ENCODE measurements around the gene ARMC9.

The ARMC9 gene

GRCh38 chr2:231421051-231421580 is 222.7 kb downstream of the ARMC9 start (continued):
- TF ChIP-seq TSHZ1 (tag by site-specific recombination; IDR thresholded peaks at IDR 0.05; ENCODE audit: borderline replicate concordance) (no peak), OSR2 (tag by site-specific recombination; IDR thresholded peaks at IDR 0.05) (no peak), CTCF (tag by site-specific recombination; IDR thresholded peaks at IDR 0.05) (no peak), ZSCAN16 (tag by site-specific recombination; IDR thresholded peaks at IDR 0.05) (no peak), ZNF121 (tag by site-specific recombination; IDR thresholded peaks at IDR 0.05) (no peak), ZNF660 (tag by site-specific recombination; IDR thresholded peaks at IDR 0.05) (no peak), BCL6B (tag by site-specific recombination; IDR thresholded peaks at IDR 0.05) (no peak), ATF2 (tag by site-specific recombination; IDR thresholded peaks at IDR 0.05; ENCODE audit: low read depth) (no peak)

GRCh38 chr2:231422056-231422455 is 223.6 kb downstream of the ARMC9 start:
- ChIA-PET CTCF (no interaction called here), POLR2A (no interaction called here)
- H3K4me1 ChIP-seq (ENCODE audit: control insufficient read depth, insufficient read depth, low read length), result no peaks in the 10 kb centered on the region

More at GRCh38 chr2:231422056-231422455, 223.6 kb downstream of the ARMC9 start:
- TF ChIP-seq ZNF660 (tag by site-specific recombination; IDR thresholded peaks at IDR 0.05) (no peak), HOXD13 (CRISPR knock-in tag; IDR thresholded peaks at IDR 0.05; ENCODE audit: borderline replicate concordance) (no peak), BCL6B (tag by site-specific recombination; IDR thresholded peaks at IDR 0.05) (no peak), EGR2 (tag by site-specific recombination; IDR thresholded peaks at IDR 0.05; ENCODE audit: low read depth) (no peak), ZNF266 (tag by site-specific recombination; IDR thresholded peaks at IDR 0.05; ENCODE audit: low read depth) (no peak), KLF8 (tag by site-specific recombination; IDR thresholded peaks at IDR 0.05) (no peak), IKZF3 (tag by site-specific recombination; IDR thresholded peaks at IDR 0.05) (no peak), ZNF518A (tag by site-specific recombination; conservative IDR thresholded peaks at IDR 0.05; ENCODE audit: low read depth) (no peak), ZNF621 (tag by site-specific recombination; IDR thresholded peaks at IDR 0.05) (no peak), ZNF416 (tag by site-specific recombination; IDR thresholded peaks at IDR 0.05) (no peak), ZNF426 (tag by site-specific recombination; IDR thresholded peaks at IDR 0.05) (no peak), ZNF146 (tag by site-specific recombination; IDR thresholded peaks at IDR 0.05) (no peak), ZNF335 (tag by site-specific recombination; conservative IDR thresholded peaks at IDR 0.05) (no peak)
- H3K4me3 ChIP-seq (ENCODE audit: low read depth, low read length), result no peak overlapping the region
- no peaks in the 10 kb centered on the region for H3K9me3 ChIP-seq (ENCODE audit: control insufficient read depth, insufficient read depth, low read depth, low read length)
- H3K36me3 ChIP-seq (ENCODE audit: control insufficient read depth in 2 of 2, insufficient read depth in 1 of 2, low read length in 2 of 2), result no peaks in the 10 kb centered on the region
- no peak overlapping the region for H3K27ac ChIP-seq (ENCODE audit: extremely low read depth, low read depth, low read length)
